Measurements from ENCODE around the gene RGS6. TPM values are rescaled to one million over a fixed set of nuclear protein-coding genes. Genes with fewer than 3 reads are reported as not detected.

Gene RGS6
- polyA plus RNA-seq, 3 donors: not detected

GRCh38 chr14:72525087-72525915 lies 593.1 kb downstream of the RGS6 start:
- H3K4me1 ChIP-seq (ENCODE audit: control insufficient read depth in 1 of 2, insufficient read depth in 2 of 2, low read length in 2 of 2): peaks cover 65 to 69% of the 10 kb centered on the region in 2 donors
- intact Hi-C loops (cut with micrococcal nuclease): no loop called here
- H2AFZ ChIP-seq (ENCODE audit: insufficient read depth, low read depth, low read length, poor library complexity, severe bottlenecking): no peak overlapping the region
- H3K4me3 Mint-ChIP-seq: peak overlapping the region in 1 of 2 donors; percentile 64
- TF ChIP-seq CTCF (IDR thresholded peaks at IDR 0.05): no peak
- 98% methylated on average over 5 of the region's 11 CpGs for WGBS (ENCODE audit: insufficient coverage)
- peaks cover 8 to 38% (median 33%) of the 10 kb centered on the region in 3 donors for H3K27me3 Mint-ChIP-seq (ENCODE audit: low read depth in 3 of 3)
- H3K27ac Mint-ChIP-seq: peak overlapping the region; percentile 21 to 86 (median 74)
- no peak overlapping the region for H3K4me3 ChIP-seq (replicated peaks in 1 of 3; ENCODE audit: low read depth in 2 of 3, low read length in 3 of 3)
- peaks cover 0 to 13% (median 0%) of the 10 kb centered on the region in 7 donors for H3K9me3 Mint-ChIP-seq
- peaks cover 74% of the 10 kb centered on the region for H3K4me1 Mint-ChIP-seq
- H3K79me2 ChIP-seq (ENCODE audit: insufficient read depth, low read length): no peaks in the 10 kb centered on the region
- H3K36me3 Mint-ChIP-seq: peaks cover 0 to 3% of the 10 kb centered on the region in 2 donors
- H3K36me3 ChIP-seq (replicated peaks in 1 of 2; ENCODE audit: control insufficient read depth in 1 of 2, insufficient read depth in 2 of 2, low read length in 2 of 2): no peaks in the 10 kb centered on the region
- no peak overlapping the region for H3K27ac ChIP-seq (ENCODE audit: low read depth in 1 of 2, low read length in 2 of 2)
- H3K9me3 ChIP-seq (replicated peaks in 1 of 2; ENCODE audit: control insufficient read depth in 1 of 2, insufficient read depth in 1 of 2, low read length in 2 of 2): no peaks in the 10 kb centered on the region
- H4K20me1 ChIP-seq (ENCODE audit: insufficient read depth, low read length): no peaks in the 10 kb centered on the region
- H3K4me2 ChIP-seq (replicated peaks; ENCODE audit: extremely low read depth, low read length, poor library complexity, severe bottlenecking): no peak overlapping the region
- no peak for DNase-seq
- H3K9ac ChIP-seq (ENCODE audit: insufficient read depth, low read length, poor library complexity, severe bottlenecking): no peak overlapping the region
- peaks cover 8 to 13% of the 10 kb centered on the region in 2 donors for H3K27me3 ChIP-seq (ENCODE audit: control insufficient read depth in 2 of 2, insufficient read depth in 2 of 2, low read length in 2 of 2)

GRCh38 chr14:72527591-72527990 lies 595.4 kb downstream of the RGS6 start:
- H3K36me3 Mint-ChIP-seq: peaks cover 0 to 1% of the 10 kb centered on the region in 2 donors

More at GRCh38 chr14:72527591-72527990, 595.4 kb downstream of the RGS6 start:
- Mint-ChIP-seq H3K9me3 (peaks cover 0 to 7% (median 4%) of the 10 kb centered on the region in 7 donors), H3K27me3 (ENCODE audit: low read depth in 3 of 3) (peaks cover 5 to 31% (median 19%) of the 10 kb centered on the region in 3 donors), H3K4me1 (peaks cover 71% of the 10 kb centered on the region), H3K4me3 (peak overlapping the region in 1 of 2 donors; percentile 17), H3K27ac (no peak overlapping the region)
- no peak for DNase-seq
- peaks cover 65 to 67% of the 10 kb centered on the region in 2 donors for H3K4me1 ChIP-seq (ENCODE audit: control insufficient read depth in 1 of 2, insufficient read depth in 2 of 2, low read length in 2 of 2)
- no peaks in the 10 kb centered on the region for H3K36me3 ChIP-seq (replicated peaks in 1 of 2; ENCODE audit: control insufficient read depth in 1 of 2, insufficient read depth in 2 of 2, low read length in 2 of 2)
- H3K9me3 ChIP-seq (replicated peaks in 1 of 2; ENCODE audit: control insufficient read depth in 1 of 2, insufficient read depth in 1 of 2, low read length in 2 of 2): peaks cover 0 to under 1% of the 10 kb centered on the region in 2 donors
- no peak overlapping the region for H3K27ac ChIP-seq (ENCODE audit: low read depth in 1 of 2, low read length in 2 of 2)
- H3K9ac ChIP-seq (ENCODE audit: insufficient read depth, low read length, poor library complexity, severe bottlenecking): no peak overlapping the region
- peaks cover 2 to 3% of the 10 kb centered on the region in 2 donors for H3K27me3 ChIP-seq (ENCODE audit: control insufficient read depth in 2 of 2, insufficient read depth in 2 of 2, low read length in 2 of 2)
- TF ChIP-seq CTCF (IDR thresholded peaks at IDR 0.05): no peak
- no peak overlapping the region for H3K4me3 ChIP-seq (replicated peaks in 1 of 3; ENCODE audit: low read depth in 2 of 3, low read length in 3 of 3)
- no peak overlapping the region for H2AFZ ChIP-seq (ENCODE audit: insufficient read depth, low read depth, low read length, poor library complexity, severe bottlenecking)
- no peaks in the 10 kb centered on the region for H3K79me2 ChIP-seq (ENCODE audit: insufficient read depth, low read length)
- H3K4me2 ChIP-seq (replicated peaks; ENCODE audit: extremely low read depth, low read length, poor library complexity, severe bottlenecking): no peak overlapping the region
- 100% methylated on average over 1 of the region's 1 CpG for WGBS (ENCODE audit: insufficient coverage)
- no peaks in the 10 kb centered on the region for H4K20me1 ChIP-seq (ENCODE audit: insufficient read depth, low read length)
- intact Hi-C loops (cut with micrococcal nuclease): no loop called here
